Measurements from ENCODE around the gene ZBTB4.

Gene ZBTB4

DNA sequence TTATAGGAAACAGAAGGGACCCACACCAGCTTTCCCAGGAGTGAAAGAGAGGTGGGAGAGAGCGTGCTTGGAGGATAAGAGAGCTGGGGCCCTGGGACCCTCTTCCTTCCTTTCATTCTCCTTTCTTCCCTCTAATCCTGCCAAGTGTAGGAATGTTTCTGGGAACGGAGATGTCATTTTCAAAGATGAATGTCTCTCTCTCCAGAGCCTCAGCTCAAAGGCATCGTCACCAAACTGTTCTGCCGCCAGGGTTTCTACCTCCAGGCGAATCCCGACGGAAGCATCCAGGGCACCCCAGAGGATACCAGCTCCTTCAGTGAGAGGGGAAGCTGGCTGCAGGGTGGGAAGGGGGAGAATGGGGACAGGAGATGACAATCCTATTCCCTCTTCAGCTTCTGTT lies 38.2 kb downstream of the ZBTB4 start:
- DNase-seq (ENCODE audit: low spot score) = no peak

GRCh38 chr17:7440834-7441195 lies 38.6 kb downstream of the ZBTB4 start:
- DNase-seq (ENCODE audit: low spot score) = no peak

- peak; percentile 54 for DNase-seq (ENCODE audit: low spot score)
Observed at GRCh38 chr17:7440113-7440833, 39.2 kb downstream of the ZBTB4 start.

DNA sequence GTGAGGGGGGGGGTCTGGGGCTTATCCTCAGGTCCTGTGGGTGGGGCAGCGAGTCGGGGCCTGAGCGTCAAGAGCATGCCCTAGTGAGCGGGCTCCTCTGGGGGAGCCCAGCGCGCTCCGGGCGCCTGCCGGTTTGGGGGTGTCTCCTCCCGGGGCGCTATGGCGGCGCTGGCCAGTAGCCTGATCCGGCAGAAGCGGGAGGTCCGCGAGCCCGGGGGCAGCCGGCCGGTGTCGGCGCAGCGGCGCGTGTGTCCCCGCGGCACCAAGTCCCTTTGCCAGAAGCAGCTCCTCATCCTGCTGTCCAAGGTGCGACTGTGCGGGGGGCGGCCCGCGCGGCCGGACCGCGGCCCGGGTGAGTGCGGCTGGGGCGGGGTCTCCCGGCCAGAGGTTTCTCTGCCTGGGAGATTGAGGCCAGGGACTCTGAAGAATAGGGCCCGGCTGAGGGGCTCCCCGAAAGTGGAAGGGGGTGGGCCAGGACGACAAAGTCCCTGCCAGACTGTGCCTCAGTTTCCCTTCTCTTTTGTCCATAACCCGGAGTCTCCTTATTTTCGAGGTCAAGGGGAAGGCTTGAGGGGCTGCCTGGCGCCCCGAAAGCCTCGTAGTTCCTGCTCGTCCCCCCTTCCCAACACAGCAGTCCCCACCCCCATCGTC lies 39.8 kb downstream of the ZBTB4 start, which contains the start of gene FGF11:
TSS of gene FGF11 (plus strand) at position 51 of the 651 bp plus-strand sequence. CDS start at position 160, 109 bp downstream.
- DNase-seq (ENCODE audit: low spot score) = no peak

DNA sequence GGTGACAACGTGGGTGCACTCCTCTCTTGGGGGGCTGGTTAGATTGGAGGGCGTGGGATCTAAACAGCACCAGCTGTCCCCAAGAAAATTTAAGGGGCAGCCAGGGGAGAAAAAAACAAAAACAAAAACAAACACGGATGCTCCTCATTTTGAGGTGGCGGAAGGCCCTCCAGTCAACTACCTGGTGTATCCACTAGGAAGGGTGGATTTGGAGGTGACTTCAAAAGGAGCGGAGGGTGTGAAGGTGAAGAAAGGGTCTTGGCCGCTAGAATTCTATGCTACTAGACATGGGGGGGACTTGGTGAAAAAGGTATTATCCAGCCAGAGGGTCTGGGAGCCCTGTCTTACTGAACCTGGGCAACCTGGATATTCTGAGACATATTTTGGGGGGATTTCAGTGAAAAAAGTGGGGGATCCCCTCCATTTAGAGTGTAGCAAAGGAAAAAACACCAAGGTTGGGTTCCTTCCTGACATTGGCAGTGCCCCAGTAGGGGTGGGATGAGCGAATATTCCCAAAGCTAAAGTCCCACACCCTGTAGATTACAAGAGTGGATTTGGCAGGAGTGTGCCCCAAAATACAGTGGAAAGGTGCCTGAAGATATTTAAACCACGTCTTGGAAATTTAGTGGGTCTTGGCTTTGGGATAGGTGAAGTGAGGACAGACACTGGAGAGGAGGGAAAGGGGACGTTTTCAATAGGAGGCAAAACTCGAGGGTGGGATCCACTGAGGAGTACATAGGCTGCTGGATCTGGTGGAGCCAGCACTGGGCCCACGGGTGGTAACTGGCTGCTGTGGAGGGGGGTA lies 40.6 kb downstream of the ZBTB4 start:
- no peak for DNase-seq (ENCODE audit: low spot score)

DNA sequence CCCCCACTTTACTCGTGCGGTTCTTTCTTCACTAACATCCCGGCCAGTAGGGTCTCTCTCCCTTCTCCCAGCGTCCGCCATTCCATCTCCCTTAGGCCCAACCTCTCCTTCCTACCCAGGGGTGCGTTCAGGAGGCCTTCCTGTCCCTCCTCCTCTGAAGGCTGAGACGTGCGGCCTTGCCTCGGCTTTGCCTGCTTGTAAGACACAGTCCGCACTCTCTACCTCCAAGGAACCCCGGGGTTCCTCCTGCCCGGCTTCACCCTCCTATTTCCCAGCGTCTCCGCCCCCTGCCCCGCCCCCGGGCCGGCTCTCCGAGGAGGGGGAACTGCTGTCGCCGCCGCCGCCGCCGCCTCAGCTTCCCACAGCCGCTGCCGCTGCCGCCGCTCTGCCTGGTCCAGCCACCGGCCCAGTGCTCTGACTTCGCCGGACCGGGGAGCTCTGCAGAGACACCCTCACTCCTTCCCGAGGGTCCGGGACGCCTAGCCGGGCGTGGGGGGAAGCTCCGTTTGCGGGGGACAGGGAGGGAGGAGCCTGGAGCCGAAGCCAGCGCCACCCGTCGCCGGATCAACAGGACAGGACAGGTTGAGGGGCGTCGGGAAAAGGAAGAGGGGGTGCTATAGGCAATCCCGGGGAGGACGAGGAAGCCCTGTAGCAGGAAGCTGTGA lies 41.3 kb downstream of the ZBTB4 start:
- no peak for DNase-seq (ENCODE audit: low spot score)

GRCh38 chr17:7437369-7437863 lies 42.0 kb downstream of the ZBTB4 start:
- DNase-seq (ENCODE audit: low spot score) = no peak

DNA sequence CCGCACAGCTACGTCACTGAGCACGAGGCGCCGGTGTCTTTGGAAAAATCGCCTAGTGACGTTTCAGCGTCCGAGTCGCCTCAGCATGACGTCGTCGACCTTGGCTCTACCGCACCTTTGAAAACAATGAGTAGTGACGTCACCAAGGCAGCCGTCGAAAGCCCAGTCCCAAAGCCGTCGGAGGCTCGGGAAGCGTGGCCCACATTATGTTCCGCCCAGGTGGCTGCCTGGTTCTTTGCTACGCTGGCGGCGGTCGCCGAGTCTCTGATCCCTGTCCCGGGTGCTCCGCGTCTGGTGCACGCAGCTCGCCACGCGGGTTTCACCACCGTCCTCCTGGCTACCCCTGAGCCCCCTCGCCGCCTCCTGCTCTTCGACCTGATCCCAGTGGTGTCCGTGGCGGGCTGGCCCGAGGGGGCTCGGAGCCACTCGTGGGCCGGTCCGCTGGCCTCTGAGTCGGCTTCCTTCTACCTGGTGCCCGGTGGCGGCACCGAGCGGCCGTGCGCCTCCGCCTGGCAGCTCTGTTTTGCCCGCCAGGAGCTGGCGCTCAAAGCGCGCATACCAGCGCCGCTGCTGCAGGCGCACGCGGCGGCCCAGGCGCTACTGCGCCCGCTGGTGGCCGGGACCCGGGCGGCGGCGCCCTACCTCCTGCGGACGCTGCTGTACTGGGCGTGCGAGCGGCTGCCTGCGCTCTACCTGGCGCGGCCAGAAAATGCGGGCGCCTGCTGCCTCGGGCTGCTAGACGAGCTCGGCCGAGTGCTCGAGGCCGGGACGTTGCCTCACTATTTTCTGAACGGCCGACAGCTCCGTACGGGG lies 42.7 kb downstream of the ZBTB4 start:
- DNase-seq (ENCODE audit: low spot score) = peak; percentile 85

DNA sequence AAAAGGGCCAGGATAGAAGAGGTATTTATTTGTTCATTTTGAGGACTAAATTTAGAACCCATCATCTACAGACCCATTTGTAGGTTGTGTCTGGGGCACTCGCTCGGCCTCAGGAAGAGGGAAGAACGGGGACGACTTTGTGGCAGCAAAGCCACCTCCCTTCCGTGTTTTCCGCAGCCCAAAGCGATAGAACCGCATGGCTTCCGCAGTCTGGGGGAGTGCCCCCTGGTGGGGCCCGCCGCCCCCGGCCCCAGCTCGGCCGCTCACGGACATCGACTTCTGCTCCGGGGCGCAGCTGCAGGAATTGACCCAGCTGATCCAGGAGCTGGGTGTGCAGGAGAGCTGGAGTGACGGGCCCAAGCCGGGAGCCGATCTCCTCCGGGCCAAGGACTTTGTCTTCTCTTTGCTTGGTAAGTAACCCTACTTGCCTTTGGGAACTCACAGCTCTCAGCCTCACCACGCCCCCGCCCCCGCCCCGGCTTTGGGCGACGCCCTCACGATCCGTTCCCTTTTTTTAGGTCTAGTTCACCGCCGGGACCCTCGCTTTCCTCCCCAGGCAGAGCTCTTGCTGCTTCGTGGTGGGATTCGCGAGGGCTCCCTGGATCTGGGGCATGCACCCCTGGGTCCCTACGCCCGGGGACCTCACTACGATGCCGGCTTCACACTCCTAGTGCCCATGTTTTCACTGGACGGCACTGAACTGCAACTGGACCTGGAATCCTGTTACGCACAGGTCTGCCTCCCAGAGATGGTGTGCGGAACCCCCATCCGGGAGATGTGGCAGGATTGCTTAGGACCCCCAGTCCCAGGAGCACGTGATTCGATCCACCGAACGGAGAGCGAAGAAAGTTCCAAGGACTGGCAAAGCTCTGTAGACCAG lies 43.5 kb downstream of the ZBTB4 start:
- DNase-seq (ENCODE audit: low spot score) = no peak

- no peak for DNase-seq (ENCODE audit: low spot score)
Observed at GRCh38 chr17:7432296-7432695, 47.1 kb downstream of the ZBTB4 start.

- no peak for DNase-seq (ENCODE audit: low spot score)
Observed at GRCh38 chr17:7431231-7431630, 48.2 kb downstream of the ZBTB4 start.

DNA sequence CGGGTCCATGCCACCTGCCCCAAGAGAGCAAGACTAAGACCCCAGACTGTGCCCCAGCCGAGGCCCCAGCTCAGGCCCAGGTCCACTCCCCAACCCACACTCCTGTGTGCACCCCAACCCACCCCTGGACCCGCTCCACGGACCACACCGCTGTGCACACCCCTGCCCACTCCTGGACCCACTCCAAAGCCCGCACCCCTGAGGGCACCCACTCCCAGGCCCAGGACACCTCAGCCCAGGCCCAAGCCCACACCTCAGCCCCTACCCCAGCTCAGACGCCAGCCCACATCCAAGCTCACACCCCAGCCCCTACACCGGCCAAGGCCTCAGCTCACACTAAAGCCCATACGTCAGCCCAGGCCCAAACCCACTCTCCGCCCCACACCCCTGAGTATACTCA lies 49.7 kb downstream of the ZBTB4 start:
- DNase-seq (ENCODE audit: low spot score) = no peak

DNA sequence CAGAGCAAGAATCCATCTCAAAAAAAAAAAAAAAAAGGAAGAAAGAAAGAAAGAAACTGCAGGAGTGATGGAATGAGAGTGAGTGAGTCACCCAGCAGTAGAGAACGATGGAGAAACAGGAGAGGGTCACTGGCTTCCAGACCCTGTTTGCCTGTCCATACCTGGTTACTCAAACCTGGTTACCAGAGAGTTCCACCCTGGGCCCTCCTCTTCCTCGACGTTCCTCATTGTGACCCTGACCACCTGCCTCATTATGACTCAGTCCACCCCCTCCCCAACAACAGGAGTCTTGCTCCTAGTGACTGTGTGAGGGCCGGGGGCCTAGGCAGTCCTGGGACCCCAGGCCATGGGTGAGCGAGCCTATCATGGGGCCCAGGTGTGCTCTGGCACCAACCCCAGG lies 50.9 kb downstream of the ZBTB4 start, which contains the start of gene SPEM3:
TSS of gene SPEM3 (plus strand) at position 301 of the 400 bp plus-strand sequence. CDS start at position 347, 46 bp downstream.
- DNase-seq (ENCODE audit: low spot score) = no peak

- DNase-seq (ENCODE audit: low spot score) = no peak
Observed at GRCh38 chr17:7427549-7427948, 51.9 kb downstream of the ZBTB4 start.

DNA sequence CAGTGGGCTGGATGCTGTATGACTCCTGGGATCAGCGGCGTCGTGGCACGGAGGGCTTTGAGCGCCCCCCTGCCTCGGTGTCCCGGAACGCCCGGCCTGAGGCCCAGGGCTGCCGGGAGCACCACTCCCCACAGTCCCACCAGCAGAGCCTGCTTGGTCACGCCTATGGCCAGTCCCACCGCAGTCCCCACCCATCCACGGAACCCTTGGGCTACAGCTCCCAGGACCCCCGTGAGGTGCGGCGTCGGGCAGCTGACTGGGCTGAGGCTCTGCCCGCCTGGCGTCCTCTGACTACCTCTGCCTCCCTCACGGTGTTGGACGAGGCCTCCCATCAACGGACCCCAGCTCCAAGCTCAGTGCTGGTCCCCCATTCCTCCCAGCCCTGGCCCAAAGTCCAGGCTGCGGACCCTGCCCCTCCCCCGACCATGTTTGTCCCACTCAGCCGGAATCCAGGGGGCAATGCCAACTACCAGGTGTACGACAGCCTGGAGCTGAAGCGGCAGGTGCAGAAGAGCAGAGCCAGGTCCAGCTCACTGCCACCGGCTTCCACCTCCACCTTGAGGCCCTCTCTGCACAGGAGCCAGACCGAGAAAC lies 52.4 kb downstream of the ZBTB4 start:
- DNase-seq (ENCODE audit: low spot score) = no peak

- no peak for DNase-seq (ENCODE audit: low spot score)
Observed at GRCh38 chr17:7426203-7426863, 53.1 kb downstream of the ZBTB4 start.

GRCh38 chr17:7425756-7426155 lies 53.7 kb downstream of the ZBTB4 start:
- DNase-seq (ENCODE audit: low spot score) = no peak

DNA sequence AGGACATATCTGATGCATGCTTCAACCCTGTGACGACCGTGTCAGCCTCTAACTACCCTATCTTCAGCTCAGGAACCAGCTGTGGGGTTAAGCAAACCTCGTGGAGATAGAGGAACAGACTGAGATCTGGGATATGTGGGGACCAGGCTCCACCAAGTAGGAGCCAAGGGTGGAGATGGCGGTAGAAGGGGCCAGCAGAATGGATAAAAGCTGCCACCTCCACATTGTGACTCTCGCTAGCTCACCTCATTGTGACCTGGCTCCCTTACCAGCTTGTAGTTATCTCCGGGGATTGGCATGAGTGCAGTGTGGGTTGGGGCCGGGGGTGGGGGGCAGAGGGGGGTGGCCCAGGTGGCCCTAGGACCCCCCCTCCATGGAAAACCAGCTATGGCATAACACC lies 54.1 kb downstream of the ZBTB4 start, which contains the start of gene SPEM2:
TSS of gene SPEM2 (plus strand) at position 301 of the 400 bp plus-strand sequence. CDS start at position 374, 73 bp downstream.
- DNase-seq (ENCODE audit: low spot score) = no peak

DNA sequence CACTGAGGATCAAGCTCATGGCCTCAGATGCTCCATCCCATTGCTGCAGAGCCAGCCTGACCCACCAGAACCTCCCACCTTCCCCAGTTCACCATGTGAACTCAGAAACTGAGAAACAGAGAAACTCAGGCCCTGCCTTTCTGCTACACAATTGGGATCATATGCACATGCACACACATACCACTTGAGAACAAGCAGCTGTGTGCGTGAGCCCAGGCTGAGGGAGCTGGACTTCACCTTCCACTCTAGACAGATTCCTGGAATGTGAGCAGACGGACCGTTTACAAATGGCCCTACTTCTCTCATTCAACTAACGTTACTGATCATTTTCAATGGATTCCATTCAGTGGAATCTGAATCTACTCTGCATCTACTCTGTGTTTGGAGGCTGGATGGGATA lies 55.8 kb downstream of the ZBTB4 start:
- no peak for DNase-seq (ENCODE audit: low spot score)

Measured in D341Med (cell line).